GM19238 (cell line): ENCODE data around the gene LPIN1.

Source experiments
- DNase-seq: peaks from one replicate; pipeline ENCODE4 v3.0.0; 2011; ENCODE audit warnings: low spot score; ENCODE audit not compliant: insufficient read length

Gene LPIN1

GRCh38 chr2:11784747-11785610 is 38.5 kb downstream of the LPIN1 start:
- DNase-seq: peak; percentile 32

GRCh38 chr2:11785611-11785940 is 39.1 kb downstream of the LPIN1 start:
- no peak for DNase-seq

GRCh38 chr2:11786191-11786590 is 39.8 kb downstream of the LPIN1 start:
- DNase-seq: no peak

- no peak for DNase-seq
These were observed 40.2 kb downstream of the LPIN1 start for GRCh38 chr2:11786592-11786991.

GRCh38 chr2:11787991-11788390 is 41.6 kb downstream of the LPIN1 start:
- no peak for DNase-seq

GRCh38 chr2:11788461-11789124 is 42.2 kb downstream of the LPIN1 start:
- DNase-seq: no peak

- no peak for DNase-seq
These were observed 42.8 kb downstream of the LPIN1 start for GRCh38 chr2:11789243-11789642.

GRCh38 chr2:11790228-11790627 is 43.8 kb downstream of the LPIN1 start:
- no peak for DNase-seq

GRCh38 chr2:11795590-11795989 is 49.2 kb downstream of the LPIN1 start:
- no peak for DNase-seq

GRCh38 chr2:11796190-11797171 is 50.0 kb downstream of the LPIN1 start:
- no peak for DNase-seq

- DNase-seq: no peak
These were observed 51.4 kb downstream of the LPIN1 start for GRCh38 chr2:11797846-11798245.

GRCh38 chr2:11798701-11799435 is 52.4 kb downstream of the LPIN1 start:
- no peak for DNase-seq

GRCh38 chr2:11799826-11800225 is 53.4 kb downstream of the LPIN1 start:
- DNase-seq: no peak

- no peak for DNase-seq
These were observed 56.4 kb downstream of the LPIN1 start for GRCh38 chr2:11802782-11803191.

- no peak for DNase-seq
These were observed 58.6 kb downstream of the LPIN1 start for GRCh38 chr2:11805024-11805423.

- no peak for DNase-seq
These were observed 59.5 kb downstream of the LPIN1 start for GRCh38 chr2:11805920-11806319.

- DNase-seq: no peak
These were observed 61.0 kb downstream of the LPIN1 start for GRCh38 chr2:11807156-11808015.

GRCh38 chr2:11808016-11808400 is 61.6 kb downstream of the LPIN1 start:
- DNase-seq: no peak

- DNase-seq: no peak
These were observed 63.3 kb downstream of the LPIN1 start for GRCh38 chr2:11809586-11810236.
